Fibroblast of upper back skin (primary cell): ENCODE measurements around the gene SPDYE4.
"Not testable (repeated sequence)": the region's sequence is repeated elsewhere in the genome, so short reads cannot be mapped to it uniquely, and the experiment has no call there.

Experiments used
- DNase-seq: peaks from one replicate; pipeline ENCODE4 v3.0.0-alpha.2; 2013

SPDYE4 gene

GRCh38 chr17:8758137-8758596 is at the start of gene SPDYE4:
Gene SPDYE4, minus strand, starts transcription at chr17:8758546. Its CDS starts 164 bp downstream, at chr17:8758382.
- no peak for DNase-seq

- DNase-seq, result peak; percentile 8
Measured at GRCh38 chr17:8806926-8807550, 48.7 kb upstream of the SPDYE4 start.

GRCh38 chr17:8806253-8806925 is 48.0 kb upstream of the SPDYE4 start:
- DNase-seq, result no peak

GRCh38 chr17:8805396-8805795 is 47.0 kb upstream of the SPDYE4 start:
- not testable (repeated sequence) for DNase-seq

GRCh38 chr17:8803531-8804420 is 45.4 kb upstream of the SPDYE4 start:
- DNase-seq, result no peak

- DNase-seq, result no peak
Measured at GRCh38 chr17:8801135-8801840, 42.9 kb upstream of the SPDYE4 start.

GRCh38 chr17:8800656-8801055 is 42.3 kb upstream of the SPDYE4 start:
- DNase-seq, result no peak

GRCh38 chr17:8799570-8800212 is 41.3 kb upstream of the SPDYE4 start:
- peak; percentile 38 for DNase-seq

GRCh38 chr17:8798846-8799569 is 40.7 kb upstream of the SPDYE4 start, which contains the start of gene MFSD6L:
Gene MFSD6L, minus strand, starts transcription at chr17:8799365. Its CDS starts 245 bp downstream, at chr17:8799120.
- no peak for DNase-seq

- no peak for DNase-seq
Measured at GRCh38 chr17:8798176-8798845, 40.0 kb upstream of the SPDYE4 start.

GRCh38 chr17:8797621-8798175 is 39.4 kb upstream of the SPDYE4 start:
- DNase-seq, result no peak

- DNase-seq, result peak; percentile 27
Measured at GRCh38 chr17:8794636-8795035, 36.3 kb upstream of the SPDYE4 start.

GRCh38 chr17:8793649-8794048 is 35.3 kb upstream of the SPDYE4 start:
- DNase-seq, result no peak

GRCh38 chr17:8792646-8793045 is 34.3 kb upstream of the SPDYE4 start:
- no peak for DNase-seq

- peak; percentile 80 for DNase-seq
Measured at GRCh38 chr17:8791910-8792270, 33.5 kb upstream of the SPDYE4 start.

- DNase-seq, result no peak
Measured at GRCh38 chr17:8791248-8791909, 33.0 kb upstream of the SPDYE4 start.

GRCh38 chr17:8789743-8790142 is 31.4 kb upstream of the SPDYE4 start:
- DNase-seq, result no peak

- DNase-seq, result no peak
Measured at GRCh38 chr17:8788998-8789397, 30.7 kb upstream of the SPDYE4 start.

GRCh38 chr17:8785547-8786413 is 27.4 kb upstream of the SPDYE4 start:
- peak; percentile 68 for DNase-seq
